ENCODE data around the gene MACROH2A1. TPM values are rescaled to one million over a fixed set of nuclear protein-coding genes. Genes with fewer than 3 reads are reported as not detected.

MACROH2A1 gene
- total RNA-seq, 1 donor from 2014 or later: 103 TPM

GRCh38 chr5:135445306-135445985 is 46.4 kb upstream of the MACROH2A1 start:
- no peak for DNase-seq
- H3K4me1 ChIP-seq: peaks cover 9% of the 10 kb centered on the region
- H3K27me3 ChIP-seq (ENCODE audit: low read depth): peaks cover 26% of the 10 kb centered on the region
- H3K9me3 ChIP-seq (replicated peaks): no peaks in the 10 kb centered on the region
- H3K36me3 ChIP-seq: no peaks in the 10 kb centered on the region
- H3K4me3 ChIP-seq: no peak overlapping the region
- intact Hi-C loops (cut with micrococcal nuclease): no loop called here
- no peak for TF ChIP-seq CTCF (IDR thresholded peaks at IDR 0.05; ENCODE audit: borderline replicate concordance)
- no peak overlapping the region for H3K27ac ChIP-seq (replicated peaks)

GRCh38 chr5:135444881-135445280 is 45.9 kb upstream of the MACROH2A1 start:
- H3K4me3 ChIP-seq: no peak overlapping the region
- H3K4me1 ChIP-seq: peaks cover 9% of the 10 kb centered on the region
- no peaks in the 10 kb centered on the region for H3K36me3 ChIP-seq
- no peak for TF ChIP-seq CTCF (IDR thresholded peaks at IDR 0.05; ENCODE audit: borderline replicate concordance)
- intact Hi-C loops (cut with micrococcal nuclease): no loop called here
- no peak for DNase-seq
- H3K9me3 ChIP-seq (replicated peaks): no peaks in the 10 kb centered on the region
- peaks cover 25% of the 10 kb centered on the region for H3K27me3 ChIP-seq (ENCODE audit: low read depth)
- no peak overlapping the region for H3K27ac ChIP-seq (replicated peaks)

- Histone ChIP-seq H3K4me1 (peaks cover 9% of the 10 kb centered on the region), H3K36me3 (no peaks in the 10 kb centered on the region), H3K27ac (replicated peaks) (no peak overlapping the region), H3K4me3 (no peak overlapping the region), H3K9me3 (replicated peaks) (no peaks in the 10 kb centered on the region), H3K27me3 (ENCODE audit: low read depth) (peaks cover 20% of the 10 kb centered on the region)
- no peak for DNase-seq
- intact Hi-C loops (cut with micrococcal nuclease): no loop called here
- TF ChIP-seq CTCF (IDR thresholded peaks at IDR 0.05; ENCODE audit: borderline replicate concordance): no peak
Measured at GRCh38 chr5:135444360-135444759, 45.3 kb upstream of the MACROH2A1 start.

- intact Hi-C loops (cut with micrococcal nuclease): no loop called here
- Histone ChIP-seq H3K27ac (replicated peaks) (no peak overlapping the region), H3K27me3 (ENCODE audit: low read depth) (peaks cover 15% of the 10 kb centered on the region), H3K4me3 (no peak overlapping the region), H3K36me3 (no peaks in the 10 kb centered on the region), H3K9me3 (replicated peaks) (no peaks in the 10 kb centered on the region), H3K4me1 (peaks cover 13% of the 10 kb centered on the region)
- no peak for DNase-seq
- peak; percentile 18 for TF ChIP-seq CTCF (IDR thresholded peaks at IDR 0.05; ENCODE audit: borderline replicate concordance)
Measured at GRCh38 chr5:135443161-135443960, 44.3 kb upstream of the MACROH2A1 start.

DNA sequence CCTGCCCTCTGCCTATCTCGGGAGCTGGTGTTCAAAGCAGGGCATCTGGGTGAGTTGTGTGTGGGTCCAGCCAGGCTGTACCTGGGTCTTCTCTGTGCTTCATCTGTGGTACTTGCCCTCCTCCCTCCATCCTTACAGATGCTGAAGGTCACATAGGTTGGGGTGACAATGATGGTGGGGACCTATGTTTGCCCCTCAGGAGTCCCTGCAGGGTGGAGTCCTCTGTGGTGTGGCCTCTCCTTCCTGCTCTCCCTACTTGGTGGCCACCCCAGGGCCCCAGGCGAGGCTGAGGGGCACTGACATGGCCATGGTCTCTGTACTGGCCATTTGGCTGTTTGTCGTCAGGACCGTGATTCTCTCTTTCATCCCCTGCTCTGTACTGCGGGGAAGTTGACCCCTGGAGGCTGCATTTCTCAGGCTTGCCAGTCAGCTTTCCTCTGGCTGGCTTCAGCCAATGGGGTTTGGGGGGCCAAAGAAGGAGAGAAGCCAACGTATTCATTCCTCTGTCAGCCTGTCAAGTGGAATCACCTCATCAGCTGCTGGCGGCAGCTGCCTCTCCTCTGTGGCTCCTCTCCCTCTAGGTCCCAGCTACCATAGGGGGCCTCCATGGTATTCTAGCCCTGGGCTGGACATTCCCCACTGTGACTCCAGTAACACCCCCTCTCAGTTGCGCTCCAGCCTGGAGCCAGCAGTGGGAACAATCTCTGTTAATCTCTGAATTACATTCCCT is 43.6 kb upstream of the MACROH2A1 start:
- no peak for DNase-seq
- Histone ChIP-seq H3K9me3 (replicated peaks) (no peaks in the 10 kb centered on the region), H3K27ac (replicated peaks) (no peak overlapping the region), H3K4me1 (peaks cover 21% of the 10 kb centered on the region), H3K27me3 (ENCODE audit: low read depth) (peaks cover 10% of the 10 kb centered on the region), H3K36me3 (no peaks in the 10 kb centered on the region), H3K4me3 (no peak overlapping the region)
- no peak for TF ChIP-seq CTCF (IDR thresholded peaks at IDR 0.05; ENCODE audit: borderline replicate concordance)
- intact Hi-C loops (cut with micrococcal nuclease): no loop called here

All from left ventricle myocardium inferior (tissue), 1 donor.